OCI-M1 (cell line): Measurements from ENCODE around the gene PPP5C.
"Not testable (repeated sequence)": the region's sequence is repeated elsewhere in the genome, so short reads cannot be mapped to it uniquely, and the experiment has no call there.

Experiments
- DNase-seq: peaks from one replicate; lab custom pipeline; 2025; lab: John Stamatoyannopoulos, UW

PPP5C gene

GRCh38 chr19:46407856-46408663 is 61.2 kb downstream of the PPP5C start:
- DNase-seq, result no peak

DNA sequence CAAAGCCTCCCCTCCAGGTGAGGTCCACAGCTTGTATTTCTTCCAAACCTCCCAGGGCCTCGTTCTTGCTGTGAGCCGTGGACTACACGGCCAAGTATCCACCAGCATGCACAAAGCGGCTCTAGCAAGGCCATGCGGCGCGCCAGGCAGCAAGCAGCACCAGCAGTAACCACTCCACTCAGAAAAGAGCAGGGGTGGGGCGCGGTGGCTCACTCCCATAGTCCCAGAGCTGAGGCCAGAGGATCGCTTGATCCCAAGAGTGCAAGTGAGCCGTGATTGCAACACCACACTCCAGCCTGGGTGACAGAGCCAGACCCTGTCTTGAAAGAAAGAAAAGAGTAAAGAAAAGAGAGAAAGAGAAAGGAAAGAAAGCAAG is 61.8 kb downstream of the PPP5C start:
- no peak for DNase-seq

GRCh38 chr19:46409191-46409590 is 62.3 kb downstream of the PPP5C start:
- no peak for DNase-seq

- peak; percentile 36 for DNase-seq
These were observed 63.6 kb downstream of the PPP5C start for GRCh38 chr19:46410205-46411087.

GRCh38 chr19:46411088-46411924 is 64.4 kb downstream of the PPP5C start:
- DNase-seq, result no peak

DNA sequence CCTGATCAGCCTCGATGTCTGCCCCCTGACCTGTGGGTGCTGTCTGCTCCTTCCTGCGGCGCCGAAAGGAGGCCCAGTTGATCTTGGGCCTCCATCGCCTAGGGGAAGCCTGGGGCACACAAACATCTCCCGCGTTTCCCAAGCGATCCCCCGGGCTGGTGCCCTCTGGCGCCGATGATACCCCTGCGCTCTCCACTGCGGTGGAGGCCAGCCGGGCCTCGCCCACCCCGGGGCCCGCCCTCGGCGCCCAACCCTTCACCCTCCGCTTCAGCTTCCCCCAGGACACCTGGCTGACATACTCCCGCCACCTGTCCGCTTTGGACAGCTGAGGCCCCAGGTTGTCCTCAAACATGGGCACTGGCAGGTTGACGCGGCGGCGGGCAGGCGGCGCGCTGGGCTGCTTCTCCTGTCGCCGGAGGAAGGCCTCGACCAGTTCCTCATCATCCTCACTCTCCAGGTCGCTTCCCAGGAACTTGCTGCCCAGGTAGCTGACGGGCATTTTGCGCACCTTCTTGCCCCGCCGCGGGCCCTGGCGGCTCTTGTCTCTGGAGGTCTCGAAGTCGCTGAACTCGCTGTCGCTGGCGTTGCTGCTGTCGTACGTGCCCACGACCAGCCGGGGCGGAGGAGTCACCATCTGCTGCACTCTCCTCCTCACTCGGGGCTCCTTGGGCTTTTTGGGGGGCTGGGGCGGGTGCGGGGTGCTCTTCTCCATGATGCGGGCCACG is 65.2 kb downstream of the PPP5C start:
- no peak for DNase-seq

DNA sequence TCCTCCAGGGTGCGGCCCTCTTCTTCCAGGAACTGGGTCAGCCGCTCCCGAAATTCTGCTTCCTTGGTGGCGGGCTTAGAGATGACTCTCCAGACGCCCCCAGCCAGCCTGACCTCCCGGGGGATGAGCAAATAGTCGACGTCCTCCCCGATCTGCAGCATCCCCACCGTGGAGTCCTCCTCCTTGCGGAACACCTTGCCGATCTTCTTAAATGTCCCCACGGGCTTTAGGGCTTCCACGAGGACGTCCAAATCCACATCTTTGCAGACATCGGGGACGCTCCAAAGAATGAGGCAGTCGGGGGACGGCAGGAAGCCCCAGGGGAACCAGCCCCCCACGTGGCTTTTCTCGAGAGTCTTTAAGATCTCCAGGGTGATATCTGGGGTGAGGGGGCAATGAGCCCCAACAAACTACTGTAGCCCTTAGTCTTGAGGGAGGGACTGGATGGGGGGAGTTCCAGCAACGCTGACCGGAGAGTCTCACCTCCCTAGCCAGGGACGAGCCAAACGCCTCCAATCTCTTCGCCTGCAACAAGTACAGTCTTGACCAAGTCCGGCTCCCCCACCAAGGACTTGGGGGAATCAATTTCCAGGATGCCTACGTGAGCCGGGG is 65.9 kb downstream of the PPP5C start:
- no peak for DNase-seq

GRCh38 chr19:46413262-46414031 is 66.6 kb downstream of the PPP5C start, which contains the start of gene CCDC8:
TSS of gene CCDC8 (minus strand) at chr19:46413564. CDS start at chr19:46412810, 754 bp downstream.
- DNase-seq, result peak; percentile 82

GRCh38 chr19:46414899-46415298 is 68.0 kb downstream of the PPP5C start:
- not testable (repeated sequence) for DNase-seq

GRCh38 chr19:46415804-46416709 is 69.2 kb downstream of the PPP5C start:
- peak; percentile 93 for DNase-seq

- no peak for DNase-seq
These were observed 73.2 kb downstream of the PPP5C start for GRCh38 chr19:46420056-46420455.

DNA sequence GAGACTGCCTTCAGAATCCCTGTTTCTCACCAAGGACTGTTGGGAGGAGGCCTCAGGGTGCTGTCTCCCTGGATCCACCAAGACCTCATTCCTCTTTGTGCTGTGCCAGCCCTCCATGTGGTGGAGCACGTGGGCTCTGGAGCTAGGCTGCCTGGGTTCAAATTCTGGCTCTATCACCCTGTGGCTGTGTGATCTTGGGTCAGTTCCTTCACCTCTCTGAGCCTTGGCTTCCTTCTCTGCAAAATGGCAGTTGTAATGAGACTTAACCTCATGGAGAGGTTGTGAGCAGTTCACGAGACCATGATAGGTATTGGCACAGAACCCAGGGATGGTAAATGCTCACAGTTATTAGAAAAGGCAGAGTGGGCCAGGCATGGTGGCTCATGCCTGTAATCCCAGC is 75.5 kb downstream of the PPP5C start:
- DNase-seq, result no peak

- DNase-seq, result no peak
These were observed 76.3 kb downstream of the PPP5C start for GRCh38 chr19:46423188-46423587.

- DNase-seq, result no peak
These were observed 79.2 kb downstream of the PPP5C start for GRCh38 chr19:46426035-46426505.

- no peak for DNase-seq
These were observed 79.7 kb downstream of the PPP5C start for GRCh38 chr19:46426506-46427162.

- DNase-seq, result no peak
These were observed 80.7 kb downstream of the PPP5C start for GRCh38 chr19:46427518-46428045.

DNA sequence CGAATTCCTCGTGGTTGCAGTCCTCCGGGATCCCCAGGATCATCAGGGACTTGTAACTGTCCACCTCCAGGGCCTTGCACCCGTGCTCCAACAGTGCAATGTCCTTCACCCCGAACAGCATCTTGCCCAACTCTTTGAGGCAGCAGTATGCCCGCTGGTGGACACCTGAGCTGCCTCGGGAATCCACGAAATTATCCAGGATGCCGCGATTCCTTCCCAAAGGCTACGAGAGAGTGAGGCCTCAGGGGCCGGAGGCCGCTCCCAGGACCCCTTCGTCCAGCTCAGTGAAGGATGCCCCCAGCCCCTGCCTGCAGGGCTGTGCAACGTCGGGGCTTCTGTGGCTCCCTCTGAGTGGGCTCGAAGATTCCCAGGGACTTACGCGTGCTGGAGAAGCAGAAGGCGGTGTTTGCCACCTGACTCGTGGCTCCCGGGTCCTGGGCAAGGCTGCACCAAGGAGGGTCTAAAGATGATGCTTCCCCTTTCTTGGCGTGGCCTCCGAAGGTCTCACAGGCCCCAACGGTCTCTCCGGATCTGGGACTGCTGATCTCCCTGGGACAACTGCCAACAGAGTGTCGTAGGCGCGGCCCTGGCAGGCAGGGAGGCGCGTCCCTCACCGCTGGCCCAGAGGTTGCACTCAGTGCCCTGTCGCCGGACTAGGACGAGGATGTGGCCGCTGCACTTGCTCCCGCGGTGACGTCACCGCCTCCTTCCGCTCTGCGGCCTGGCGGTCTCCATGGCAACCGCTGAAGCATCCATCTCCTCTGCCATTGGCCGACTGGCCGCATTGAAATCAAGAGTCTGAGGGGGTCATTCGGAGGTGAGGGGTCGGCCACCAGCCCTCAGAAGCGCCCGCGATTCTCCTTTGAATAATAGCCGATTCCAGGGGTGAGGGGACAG is 81.6 kb downstream of the PPP5C start, which contains the start of gene PNMA8C:
Gene PNMA8C, minus strand, starts transcription at position 698 of the 897 bp plus-strand sequence. Its CDS starts 577 bp downstream, at position 121.
- DNase-seq, result peak; percentile 48
